Measurements from ENCODE around the gene SLC16A5. TPM values are rescaled to one million over a fixed set of nuclear protein-coding genes. Genes with fewer than 3 reads are reported as not detected.

SLC16A5 gene
- total RNA-seq, 2 donors from 2014 or later = 28.8 to 54.0 TPM

GRCh38 chr17:75064040-75064439, 23.7 kb upstream of the SLC16A5 start:
- Histone ChIP-seq H3K27me3 (ENCODE audit: control insufficient read depth, insufficient read depth, low read length, poor library complexity, severe bottlenecking) (no peaks in the 10 kb centered on the region), H3K4me1 (ENCODE audit: control insufficient read depth, insufficient read depth, low read length) (peaks cover 8% of the 10 kb centered on the region), H3K9ac (ENCODE audit: extremely low read depth, low read length, poor library complexity, severe bottlenecking) (no peak overlapping the region), H3K27ac (ENCODE audit: low read depth, low read length) (no peak overlapping the region), H3K9me3 (ENCODE audit: control insufficient read depth, low read length) (no peaks in the 10 kb centered on the region), H3K4me3 (ENCODE audit: low read length) (no peak overlapping the region), H3K36me3 (ENCODE audit: control insufficient read depth, insufficient read depth, low read length) (peaks cover 58% of the 10 kb centered on the region)
- no peaks in the 10 kb centered on the region for H3K9me3 Mint-ChIP-seq
- DNase-seq = no peak
- peaks cover 13% of the 10 kb centered on the region for H3K4me1 Mint-ChIP-seq
- H3K27ac Mint-ChIP-seq = peak overlapping the region; percentile 56
- TF ChIP-seq CTCF (conservative IDR thresholded peaks at IDR 0.05) = no peak
- 92 to 97% methylated on average over 10 to 11 of the region's 11 CpGs for WGBS, 2 experiments (ENCODE audit: insufficient coverage in 1 of 2, insufficient read length in 1 of 2)
- H3K27me3 Mint-ChIP-seq (ENCODE audit: insufficient read depth) = no peaks in the 10 kb centered on the region
- peaks cover 62% of the 10 kb centered on the region for H3K36me3 Mint-ChIP-seq (ENCODE audit: low read depth)
- H3K4me3 Mint-ChIP-seq = no peak overlapping the region

DNA sequence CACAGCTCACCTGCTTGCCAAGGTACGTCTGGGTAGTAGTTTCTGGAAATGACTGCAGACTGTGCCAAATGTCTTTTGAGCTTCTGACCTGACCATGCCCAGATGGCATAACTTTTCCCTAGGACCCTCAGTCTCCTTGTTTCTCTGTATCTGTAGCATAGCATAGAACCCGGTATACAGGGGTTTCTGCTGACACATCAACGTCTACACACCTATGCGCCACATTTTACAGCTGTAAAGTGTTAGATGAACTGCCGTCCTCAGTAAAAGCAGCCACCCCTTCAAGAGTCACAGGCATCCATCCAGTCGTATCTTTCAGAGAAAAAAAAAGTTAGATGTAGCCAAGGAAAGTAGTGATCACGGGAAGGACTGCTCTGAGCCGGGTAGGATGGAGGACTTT, 23.3 kb upstream of the SLC16A5 start:
- no peaks in the 10 kb centered on the region for H3K27me3 Mint-ChIP-seq (ENCODE audit: insufficient read depth)
- H3K4me1 Mint-ChIP-seq = peaks cover 11% of the 10 kb centered on the region
- Histone ChIP-seq H3K9me3 (ENCODE audit: control insufficient read depth, low read length) (no peaks in the 10 kb centered on the region), H3K4me3 (ENCODE audit: low read length) (no peak overlapping the region), H3K4me1 (ENCODE audit: control insufficient read depth, insufficient read depth, low read length) (peaks cover 8% of the 10 kb centered on the region), H3K36me3 (ENCODE audit: control insufficient read depth, insufficient read depth, low read length) (peaks cover 54% of the 10 kb centered on the region), H3K27me3 (ENCODE audit: control insufficient read depth, insufficient read depth, low read length, poor library complexity, severe bottlenecking) (no peaks in the 10 kb centered on the region), H3K27ac (ENCODE audit: low read depth, low read length) (no peak overlapping the region), H3K9ac (ENCODE audit: extremely low read depth, low read length, poor library complexity, severe bottlenecking) (no peak overlapping the region)
- peak overlapping the region; percentile 56 for H3K27ac Mint-ChIP-seq
- no peak for TF ChIP-seq CTCF (conservative IDR thresholded peaks at IDR 0.05)
- WGBS, 2 experiments (ENCODE audit: insufficient coverage in 1 of 2, insufficient read length in 1 of 2) = 96 to 97% methylated on average over 8 of the region's 8 CpGs
- H3K4me3 Mint-ChIP-seq = no peak overlapping the region
- no peak for DNase-seq
- peaks cover 60% of the 10 kb centered on the region for H3K36me3 Mint-ChIP-seq (ENCODE audit: low read depth)
- H3K9me3 Mint-ChIP-seq = no peaks in the 10 kb centered on the region

GRCh38 chr17:75064867-75065561, 22.7 kb upstream of the SLC16A5 start:
- Histone ChIP-seq H3K36me3 (ENCODE audit: control insufficient read depth, insufficient read depth, low read length) (peaks cover 50% of the 10 kb centered on the region), H3K4me3 (ENCODE audit: low read length) (no peak overlapping the region), H3K4me1 (ENCODE audit: control insufficient read depth, insufficient read depth, low read length) (peaks cover 8% of the 10 kb centered on the region), H3K27me3 (ENCODE audit: control insufficient read depth, insufficient read depth, low read length, poor library complexity, severe bottlenecking) (no peaks in the 10 kb centered on the region), H3K27ac (ENCODE audit: low read depth, low read length) (no peak overlapping the region), H3K9me3 (ENCODE audit: control insufficient read depth, low read length) (no peaks in the 10 kb centered on the region), H3K9ac (ENCODE audit: extremely low read depth, low read length, poor library complexity, severe bottlenecking) (no peak overlapping the region)
- peak; percentile 84 for DNase-seq
- peak overlapping the region; percentile 56 for H3K27ac Mint-ChIP-seq
- H3K36me3 Mint-ChIP-seq (ENCODE audit: low read depth) = peaks cover 55% of the 10 kb centered on the region
- H3K4me1 Mint-ChIP-seq = peaks cover 6% of the 10 kb centered on the region
- H3K9me3 Mint-ChIP-seq = peaks cover 1% of the 10 kb centered on the region
- WGBS, 2 experiments (ENCODE audit: insufficient coverage in 1 of 2, insufficient read length in 1 of 2) = 95 to 97% methylated on average over 14 to 18 of the region's 18 CpGs
- no peaks in the 10 kb centered on the region for H3K27me3 Mint-ChIP-seq (ENCODE audit: insufficient read depth)
- no peak overlapping the region for H3K4me3 Mint-ChIP-seq
- peak; percentile 52 for TF ChIP-seq CTCF (conservative IDR thresholded peaks at IDR 0.05)

Measured in endodermal cell (in vitro differentiated cells).